ENCODE results near the gene GIPC3.
"Not testable (repeated sequence)": the region's sequence is repeated elsewhere in the genome, so short reads cannot be mapped to it uniquely, and the experiment has no call there.

Gene GIPC3

GRCh38 chr19:3549816-3550215 is 35.5 kb upstream of the GIPC3 start:
- DNase-seq: no peak

GRCh38 chr19:3550947-3551791 is 34.1 kb upstream of the GIPC3 start:
- DNase-seq: no peak

DNA sequence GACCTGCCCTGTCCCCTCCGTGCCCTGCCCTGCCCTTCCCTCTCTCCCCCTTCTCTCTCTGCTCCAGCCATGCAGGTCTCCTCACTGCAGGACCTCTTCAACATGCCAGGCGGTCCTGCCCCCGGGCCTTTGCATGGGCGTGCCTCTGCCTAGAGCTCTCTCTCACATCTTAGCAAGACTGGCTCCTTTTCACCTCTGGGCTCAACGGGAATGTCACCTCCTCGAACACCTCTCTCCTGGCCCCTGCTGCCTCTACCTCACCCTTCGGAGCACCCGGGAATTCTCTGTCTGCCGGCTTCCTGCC is 33.5 kb upstream of the GIPC3 start:
- no peak for DNase-seq

DNA sequence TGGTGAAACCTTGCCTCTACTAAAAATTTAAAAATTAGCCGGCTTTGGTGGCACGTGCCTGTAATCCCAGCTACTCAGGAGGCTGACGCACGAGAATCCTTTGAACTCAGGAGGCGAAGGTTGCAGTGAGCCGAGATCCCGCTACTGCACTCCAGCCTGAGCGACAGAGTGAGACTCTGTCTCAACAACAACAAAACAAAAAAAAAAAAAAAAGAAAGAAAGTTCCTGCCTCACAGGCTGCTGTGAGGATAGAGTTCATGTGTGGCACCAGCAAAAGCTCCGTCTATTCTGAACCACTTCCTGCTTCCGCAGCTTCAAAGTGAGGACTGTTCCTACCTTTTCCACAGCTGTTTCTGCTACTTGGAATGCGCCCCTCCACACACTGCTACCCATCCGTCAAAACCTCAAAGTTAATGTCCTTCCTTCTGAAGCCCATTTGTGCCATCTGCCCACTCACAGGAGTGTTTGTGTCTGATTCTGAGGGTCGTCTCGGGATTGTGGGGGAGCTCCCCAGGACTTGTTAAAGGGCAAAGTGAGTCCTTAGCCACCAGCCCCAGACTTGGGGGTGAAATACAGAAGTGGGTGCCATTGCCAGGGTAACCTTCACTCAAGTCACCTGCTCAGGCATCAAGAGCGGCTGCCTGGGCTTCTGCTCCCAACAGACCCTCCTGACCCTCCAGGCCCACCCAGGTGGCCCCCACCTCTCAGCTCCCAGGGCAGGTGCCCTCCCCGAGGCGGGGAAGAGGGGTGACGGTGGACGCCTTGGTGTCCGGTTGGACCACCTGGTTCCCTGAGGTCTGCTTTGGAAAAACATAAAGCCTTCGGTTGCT is 30.8 kb upstream of the GIPC3 start:
- DNase-seq: no peak

GRCh38 chr19:3555653-3556422 is 29.4 kb upstream of the GIPC3 start:
- no peak for DNase-seq

DNA sequence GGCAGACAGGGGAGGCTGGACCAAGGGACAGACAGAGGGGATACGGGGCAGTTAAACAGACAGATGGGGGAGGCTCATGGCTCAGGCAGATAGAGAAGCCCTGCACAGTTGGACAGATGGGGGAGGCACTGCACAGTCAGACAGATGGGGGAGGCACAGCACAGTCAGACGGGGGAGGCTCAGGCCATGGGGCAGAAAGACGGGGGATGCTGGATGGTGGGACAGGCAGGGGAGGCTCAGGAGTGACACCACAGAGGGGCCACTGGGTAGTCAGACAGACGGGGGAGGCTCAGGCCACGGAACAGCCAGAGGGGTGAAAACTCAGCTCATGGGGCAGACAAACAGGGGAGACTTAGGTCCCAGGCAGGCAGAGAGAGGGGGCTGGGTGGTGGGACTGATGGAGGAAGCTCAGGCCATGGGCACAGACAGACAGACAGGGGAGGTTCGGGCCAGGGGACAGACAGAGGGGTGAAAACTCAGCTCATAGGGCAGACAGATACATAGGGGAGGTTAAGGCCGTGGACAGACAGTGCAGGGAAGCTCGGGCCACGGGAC is 28.8 kb upstream of the GIPC3 start:
- no peak for DNase-seq

DNA sequence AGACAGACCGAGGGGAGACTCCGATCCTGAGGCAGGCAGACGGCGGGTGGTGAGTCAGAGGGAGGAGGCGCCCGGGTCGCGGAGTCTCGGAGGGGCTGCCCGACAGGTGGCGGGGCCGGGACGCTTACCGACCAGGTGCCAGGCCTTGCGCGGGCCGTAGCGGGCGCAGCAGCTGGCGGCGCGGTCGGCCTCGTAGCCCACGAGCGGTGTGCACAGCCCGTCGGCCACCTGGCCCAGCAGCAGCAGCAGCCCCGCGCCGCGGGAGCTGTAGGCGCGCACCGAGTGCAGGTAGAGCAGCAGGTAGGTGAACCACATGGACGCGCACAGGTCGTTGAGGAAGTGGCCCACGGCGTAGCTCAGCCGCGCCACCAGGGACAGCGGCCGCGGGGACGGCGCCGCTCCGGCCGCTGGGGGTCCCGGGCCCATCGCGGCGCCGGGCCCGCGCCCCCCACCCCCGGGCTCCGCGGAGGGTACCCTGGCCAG is 28.3 kb upstream of the GIPC3 start:
- peak in 1 of 56 donors; percentile 16 for DNase-seq

DNA sequence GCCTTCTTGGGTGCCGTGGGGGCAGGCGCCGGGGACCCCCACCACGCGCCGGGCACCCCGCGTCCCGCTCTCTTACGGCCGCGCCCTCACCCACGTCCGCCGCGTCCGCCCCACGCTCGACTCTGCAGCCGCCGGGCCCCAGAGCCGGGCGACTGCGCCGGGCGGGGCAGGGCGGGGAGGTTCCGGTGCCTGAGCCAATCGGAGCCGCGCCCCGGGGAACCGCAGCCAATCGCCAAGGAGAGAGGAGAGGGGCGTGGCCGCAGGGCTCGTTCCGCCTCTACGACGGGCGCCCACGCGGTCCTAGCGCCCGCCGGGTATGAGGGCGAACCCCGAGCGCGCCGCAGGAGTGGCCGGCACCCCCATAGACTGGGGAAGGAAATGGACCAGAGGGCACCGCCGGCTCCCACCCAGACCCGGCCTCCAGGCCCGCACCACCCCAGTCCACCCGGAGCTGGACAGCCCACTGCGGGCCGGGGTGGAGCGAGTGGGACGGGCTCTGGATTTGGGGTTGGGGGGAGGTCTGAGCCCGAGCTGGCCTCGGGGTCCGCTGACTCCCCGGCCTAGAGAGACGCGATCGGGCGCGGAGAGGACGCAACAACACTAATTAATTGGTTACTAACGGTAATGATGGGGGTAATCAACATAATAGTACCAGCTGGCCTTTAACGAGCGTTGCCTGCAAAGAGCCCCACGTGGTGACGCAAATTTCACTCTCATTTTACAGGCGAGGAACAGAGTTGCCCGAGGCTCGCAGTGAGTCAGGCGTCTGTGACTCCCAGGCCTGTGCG is 27.6 kb upstream of the GIPC3 start, which contains the start of gene MFSD12:
Gene MFSD12, minus strand, starts transcription at position 126 of the 788 bp plus-strand sequence. CDS start 183 bp downstream, outside the sequence.
- peak; percentile 48 to 97 (median 86) for DNase-seq

- no peak for DNase-seq
These were observed 21.4 kb upstream of the GIPC3 start for GRCh38 chr19:3563709-3564524.

DNA sequence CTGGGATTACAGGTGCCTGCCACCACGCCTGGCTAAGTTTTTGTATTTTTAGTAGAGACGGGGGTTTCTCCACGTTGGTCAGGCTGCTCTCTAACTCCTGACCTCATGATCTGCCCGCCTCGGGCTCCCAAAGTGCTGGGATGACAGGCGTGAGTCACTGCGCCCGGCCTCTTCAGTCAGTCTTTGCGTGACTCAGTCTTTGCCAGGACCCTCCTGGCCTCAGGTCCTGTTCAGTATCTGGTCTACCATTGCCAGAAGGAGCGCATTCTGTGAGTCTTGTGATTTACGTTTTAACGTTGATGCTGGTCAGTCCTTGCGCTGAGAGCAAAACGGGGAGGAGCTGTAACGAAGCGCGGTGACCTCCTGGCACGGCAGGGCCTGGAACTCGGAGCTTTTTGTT is 20.1 kb upstream of the GIPC3 start:
- DNase-seq: no peak

DNA sequence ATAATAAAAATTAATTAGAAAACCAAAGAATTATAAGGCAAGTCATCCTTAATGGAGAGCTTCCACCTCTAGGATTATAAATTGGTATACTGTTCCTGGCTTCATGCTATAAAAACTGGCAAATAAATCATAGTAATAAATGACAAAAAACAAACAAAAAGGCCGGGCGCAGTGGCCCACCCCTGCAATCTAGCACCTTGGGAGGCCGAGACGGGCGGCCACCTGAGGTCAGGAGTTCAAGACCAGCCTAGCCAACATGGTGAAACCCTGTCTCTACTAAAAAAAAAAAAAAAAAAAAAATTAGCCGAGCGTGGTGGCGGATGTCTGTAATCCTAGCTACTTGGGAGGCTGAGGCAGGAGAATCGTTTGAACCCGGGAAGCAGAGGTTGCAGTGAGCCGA is 15.2 kb upstream of the GIPC3 start:
- not testable (repeated sequence) for DNase-seq

DNA sequence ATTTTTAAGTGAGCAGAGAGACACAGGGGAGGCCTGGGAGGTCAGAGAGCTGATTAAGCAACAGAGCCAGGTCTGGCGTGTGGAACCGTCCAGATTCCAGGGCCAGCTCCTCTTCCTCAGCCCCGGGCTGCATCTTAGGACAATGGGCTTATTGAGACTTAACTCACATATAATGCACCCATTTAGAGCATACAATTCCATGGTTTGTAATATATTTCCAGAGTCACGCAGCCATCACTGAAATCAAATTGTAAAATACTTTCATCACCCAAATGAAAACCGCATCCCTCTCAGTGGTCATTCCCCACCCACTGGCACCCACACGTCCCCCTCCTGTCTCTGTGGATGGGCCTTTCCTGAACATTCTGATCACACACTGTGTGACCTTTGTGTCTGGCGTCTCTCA is 14.7 kb upstream of the GIPC3 start:
- DNase-seq: peak in 32 of 56 donors; percentile 16 to 79 (median 54)

DNA sequence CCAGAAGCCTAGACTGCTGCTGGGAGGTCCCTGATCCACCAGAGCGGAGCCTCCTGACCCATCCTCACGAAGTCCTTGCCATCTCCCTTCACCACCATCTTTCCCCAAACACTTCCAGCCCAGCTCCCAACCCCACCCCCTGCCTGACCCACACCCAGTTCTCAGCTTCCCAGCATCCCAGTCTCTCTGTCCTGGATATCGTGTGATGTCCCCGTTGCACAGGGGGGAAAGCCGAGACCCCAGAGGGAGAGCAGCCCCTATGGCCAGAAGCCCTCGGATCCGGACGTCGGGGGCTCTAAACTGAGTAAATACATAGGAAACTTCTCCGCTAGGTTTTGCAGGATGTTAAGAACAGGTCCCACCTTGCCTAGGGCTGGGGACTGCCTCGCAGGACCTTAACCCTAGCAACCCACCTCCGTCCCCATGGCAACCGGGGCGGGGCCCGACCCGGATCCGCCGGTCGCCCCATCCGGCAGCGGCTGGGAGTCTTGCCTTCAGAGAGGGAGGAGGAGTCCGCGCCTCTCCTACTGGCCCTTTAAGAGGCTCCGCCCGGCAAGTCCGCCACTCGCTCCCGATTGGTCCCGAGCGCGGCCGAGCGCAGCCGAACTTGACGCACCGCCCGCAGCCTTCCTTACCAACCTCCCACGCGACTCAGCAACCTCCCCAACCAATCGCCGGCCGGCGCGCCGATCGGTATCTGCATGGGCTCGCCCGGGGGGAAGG is 13.0 kb upstream of the GIPC3 start:
- DNase-seq: peak; percentile 70 to 100 (median 99)

GRCh38 chr19:3572855-3573161 is 12.5 kb upstream of the GIPC3 start, which contains the start of gene HMG20B:
Gene HMG20B, plus strand, starts transcription at chr19:3572944. Its CDS starts 366 bp downstream, at chr19:3573310.
- DNase-seq: no peak

- peak in 1 of 56 donors; percentile 55 for DNase-seq
These were observed 12.0 kb upstream of the GIPC3 start for GRCh38 chr19:3573162-3573857.

DNA sequence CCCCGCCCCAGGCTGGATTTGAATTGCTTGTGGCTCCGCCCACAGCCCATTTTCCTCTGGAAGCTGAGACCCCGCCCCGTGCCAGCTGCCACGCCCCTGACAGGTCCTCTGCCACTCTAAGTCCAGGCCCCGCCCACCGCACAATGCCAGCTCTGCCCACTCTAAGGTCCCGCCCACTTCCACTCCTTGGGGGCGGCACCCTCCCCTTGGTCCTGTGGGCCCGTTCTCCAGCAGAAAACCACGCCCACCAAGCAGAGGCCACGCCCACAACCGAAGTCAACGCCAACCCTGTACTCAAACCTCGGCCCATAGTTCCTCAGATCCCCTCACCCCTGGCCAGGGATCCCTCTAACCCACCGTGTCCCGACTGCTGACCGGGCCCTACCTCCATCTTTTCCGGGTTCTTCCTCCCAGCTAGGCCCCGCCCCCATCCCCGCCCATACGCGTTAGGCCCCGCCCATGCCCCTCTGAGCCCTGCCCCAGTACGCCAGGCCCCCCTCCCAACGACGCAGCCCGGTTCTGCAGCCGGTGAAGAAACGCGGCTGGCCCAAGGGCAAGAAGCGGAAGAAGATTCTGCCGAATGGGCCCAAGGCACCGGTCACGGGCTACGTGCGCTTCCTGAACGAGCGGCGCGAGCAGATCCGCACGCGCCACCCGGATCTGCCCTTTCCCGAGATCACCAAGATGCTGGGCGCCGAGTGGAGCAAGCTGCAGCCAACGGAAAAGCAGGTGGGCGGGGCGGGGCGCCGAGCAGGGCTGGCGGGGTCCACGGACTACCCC is 11.2 kb upstream of the GIPC3 start:
- peak in 47 of 56 donors; percentile 6 to 94 (median 65) for DNase-seq

DNA sequence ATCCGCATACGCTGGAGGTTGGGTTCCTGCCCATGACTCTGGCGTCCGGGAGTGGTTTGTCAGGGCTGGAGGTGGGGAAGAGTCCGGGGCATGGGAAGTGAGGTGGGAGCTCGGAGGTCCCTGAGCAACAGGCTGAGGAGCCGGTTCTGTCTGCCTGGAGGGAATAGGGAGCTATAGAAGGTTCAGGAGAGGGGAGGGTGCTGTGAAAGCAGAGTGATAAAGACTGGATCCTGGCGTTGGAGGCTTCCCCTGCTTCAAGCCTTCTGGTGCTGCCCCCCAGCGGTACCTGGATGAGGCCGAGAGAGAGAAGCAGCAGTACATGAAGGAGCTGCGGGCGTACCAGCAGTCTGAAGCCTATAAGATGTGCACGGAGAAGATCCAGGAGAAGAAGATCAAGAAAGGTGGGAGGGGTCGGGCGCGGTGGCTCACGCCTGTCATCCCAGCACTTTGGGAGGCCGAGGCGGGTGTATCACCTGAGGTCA is 10.0 kb upstream of the GIPC3 start:
- peak in 7 of 56 donors; percentile 6 to 34 (median 18) for DNase-seq
